ENCODE results near the gene LGALS8.
"Not testable (repeated sequence)": the region's sequence is repeated elsewhere in the genome, so short reads cannot be mapped to it uniquely, and the experiment has no call there.

LGALS8 gene

DNA sequence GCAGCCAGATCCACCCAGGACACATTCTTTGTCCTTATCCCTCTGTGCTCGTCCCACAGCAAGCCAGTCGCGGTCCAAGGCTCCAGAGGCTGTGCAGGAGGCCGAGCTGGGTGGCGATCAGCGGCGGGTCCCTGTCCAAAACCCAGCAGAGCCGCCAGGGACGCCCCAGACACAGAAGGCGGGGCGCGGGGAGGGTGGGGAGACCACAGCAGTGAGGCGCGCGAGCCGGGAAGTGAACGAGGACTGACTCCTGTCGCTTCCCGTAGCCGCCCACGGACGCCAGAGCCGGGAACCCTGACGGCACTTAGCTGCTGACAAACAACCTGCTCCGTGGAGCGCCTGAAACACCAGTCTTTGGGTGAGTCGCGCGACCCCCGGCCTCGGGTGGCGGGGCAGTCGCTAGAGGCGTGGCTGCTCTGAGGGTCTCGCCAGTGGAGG lies at the start of gene LGALS8:
TSS of gene LGALS8 (plus strand) at position 279 of the 438 bp plus-strand sequence. CDS start 2,089 bp downstream, outside the sequence.
- H3K4me3 ChIP-seq (replicated peaks; ENCODE audit: low read depth, low read length) = peak within 1 kb of the TSS; percentile 98
- DNase-seq (ENCODE audit: low read depth) = peak; percentile 85
- TF ChIP-seq, protein P1, sequence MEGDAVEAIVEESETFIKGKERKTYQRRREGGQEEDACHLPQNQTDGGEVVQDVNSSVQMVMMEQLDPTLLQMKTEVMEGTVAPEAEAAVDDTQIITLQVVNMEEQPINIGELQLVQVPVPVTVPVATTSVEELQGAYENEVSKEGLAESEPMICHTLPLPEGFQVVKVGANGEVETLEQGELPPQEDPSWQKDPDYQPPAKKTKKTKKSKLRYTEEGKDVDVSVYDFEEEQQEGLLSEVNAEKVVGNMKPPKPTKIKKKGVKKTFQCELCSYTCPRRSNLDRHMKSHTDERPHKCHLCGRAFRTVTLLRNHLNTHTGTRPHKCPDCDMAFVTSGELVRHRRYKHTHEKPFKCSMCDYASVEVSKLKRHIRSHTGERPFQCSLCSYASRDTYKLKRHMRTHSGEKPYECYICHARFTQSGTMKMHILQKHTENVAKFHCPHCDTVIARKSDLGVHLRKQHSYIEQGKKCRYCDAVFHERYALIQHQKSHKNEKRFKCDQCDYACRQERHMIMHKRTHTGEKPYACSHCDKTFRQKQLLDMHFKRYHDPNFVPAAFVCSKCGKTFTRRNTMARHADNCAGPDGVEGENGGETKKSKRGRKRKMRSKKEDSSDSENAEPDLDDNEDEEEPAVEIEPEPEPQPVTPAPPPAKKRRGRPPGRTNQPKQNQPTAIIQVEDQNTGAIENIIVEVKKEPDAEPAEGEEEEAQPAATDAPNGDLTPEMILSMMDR (IDR thresholded peaks at IDR 0.05; ENCODE audit: low read length, missing control alignments) = no peak

- no peak for DNase-seq (ENCODE audit: low read depth)
- H3K4me3 ChIP-seq (replicated peaks; ENCODE audit: low read depth, low read length) = no peak overlapping the region
- TF ChIP-seq, protein P1 (IDR thresholded peaks at IDR 0.05; ENCODE audit: low read length, missing control alignments) = no peak
These were observed 47.8 kb upstream of the LGALS8 start for GRCh38 chr1:236476019-236476418.

GRCh38 chr1:236480758-236481436 lies 42.9 kb upstream of the LGALS8 start:
- TF ChIP-seq, protein P1 (IDR thresholded peaks at IDR 0.05; ENCODE audit: low read length, missing control alignments) = no peak
- no peak overlapping the region for H3K4me3 ChIP-seq (replicated peaks; ENCODE audit: low read depth, low read length)
- DNase-seq (ENCODE audit: low read depth) = no peak

- no peak for DNase-seq (ENCODE audit: low read depth)
- H3K4me3 ChIP-seq (replicated peaks; ENCODE audit: low read depth, low read length) = no peak overlapping the region
- TF ChIP-seq, protein P1 (IDR thresholded peaks at IDR 0.05; ENCODE audit: low read length, missing control alignments) = no peak
These were observed 39.3 kb upstream of the LGALS8 start for GRCh38 chr1:236484310-236484971.

- no peak overlapping the region for H3K4me3 ChIP-seq (replicated peaks; ENCODE audit: low read depth, low read length)
- TF ChIP-seq, protein P1 (IDR thresholded peaks at IDR 0.05; ENCODE audit: low read length, missing control alignments) = no peak
- no peak for DNase-seq (ENCODE audit: low read depth)
These were observed 37.3 kb upstream of the LGALS8 start for GRCh38 chr1:236486356-236487002.

DNA sequence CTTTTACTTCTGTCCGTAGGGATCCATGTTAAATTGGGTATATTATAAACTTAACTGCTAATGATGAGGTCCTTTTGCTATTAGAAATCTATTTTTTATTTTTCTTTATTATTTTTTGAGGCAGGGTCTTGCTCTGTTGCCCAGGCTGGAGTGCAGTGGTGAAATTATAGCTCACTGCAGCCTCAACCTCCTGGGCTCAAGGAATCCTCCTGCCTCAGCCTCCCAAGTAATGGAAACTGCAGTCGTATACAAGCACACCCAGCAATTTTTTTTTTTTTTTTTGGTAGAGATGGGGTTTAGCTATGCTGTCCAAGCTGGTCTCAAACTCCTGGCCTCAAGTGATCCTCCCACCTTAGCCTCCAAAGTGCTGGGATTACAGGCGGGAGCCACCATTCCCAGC lies 34.6 kb upstream of the LGALS8 start:
- not testable (repeated sequence) for H3K4me3 ChIP-seq (replicated peaks; ENCODE audit: low read depth, low read length); DNase-seq (ENCODE audit: low read depth)

DNA sequence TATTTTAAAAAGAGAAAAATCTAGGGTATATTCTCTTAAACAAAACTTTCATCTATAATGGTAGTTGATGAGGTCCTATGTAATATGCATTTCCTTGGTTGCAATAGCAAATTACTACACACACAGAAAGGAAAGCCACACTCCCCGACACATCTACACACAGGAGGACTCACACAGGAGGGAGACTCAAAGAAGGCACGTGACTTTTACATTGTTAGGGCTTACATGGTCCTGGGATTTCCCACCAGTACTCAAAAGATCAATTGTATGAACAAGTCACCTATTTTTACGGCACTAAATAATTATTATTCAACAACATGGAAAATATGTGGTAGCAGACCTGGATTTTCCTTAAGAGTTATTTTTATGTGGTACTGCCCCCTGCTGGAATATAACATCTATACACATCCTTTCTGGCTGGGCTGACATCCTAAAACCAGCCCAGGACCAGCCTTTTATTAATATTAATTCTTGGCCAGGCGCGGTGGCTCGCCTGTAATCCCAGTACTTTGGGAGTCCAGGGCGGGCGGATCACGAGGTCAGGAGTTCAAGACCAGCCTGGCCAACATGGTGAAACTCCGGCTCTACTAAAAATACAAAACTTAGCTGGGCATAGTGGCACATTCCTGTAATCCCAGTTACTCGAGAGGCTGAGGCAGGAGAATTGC lies 33.9 kb upstream of the LGALS8 start:
- H3K4me3 ChIP-seq (replicated peaks; ENCODE audit: low read depth, low read length) = no peak overlapping the region
- DNase-seq (ENCODE audit: low read depth) = peak; percentile 78
- TF ChIP-seq, protein P1 (IDR thresholded peaks at IDR 0.05; ENCODE audit: low read length, missing control alignments) = peak; percentile 46

Measured in fibroblast of pulmonary artery (primary cell).